Measurements from ENCODE around the gene INSL3. TPM values are rescaled to one million over a fixed set of nuclear protein-coding genes. Genes with fewer than 3 reads are reported as not detected.
A peak's percentile ranks its signal among the peaks of the same experiment; 100 is the strongest.
"Not testable (repeated sequence)": the region's sequence is repeated elsewhere in the genome, so short reads cannot be mapped to it uniquely, and the experiment has no call there.

Gene INSL3
- total RNA-seq, 1 experiment from 2014 or later: not detected

GRCh38 chr19:17778251-17778967 is 42.9 kb downstream of the INSL3 start:
- DNase-seq: peak; percentile 47
- H3K4me3 ChIP-seq: no peak overlapping the region

GRCh38 chr19:17777840-17778239 is 43.5 kb downstream of the INSL3 start:
- H3K36me3 ChIP-seq, H3K4me3 ChIP-seq, H3K27me3 ChIP-seq, DNase-seq, H3K9me3 ChIP-seq: not testable (repeated sequence)

More at GRCh38 chr19:17778251-17778967, 42.9 kb downstream of the INSL3 start:
- Histone ChIP-seq H3K36me3 (no peaks in the 10 kb centered on the region), H3K9me3 (no peaks in the 10 kb centered on the region), H3K27me3 (no peaks in the 10 kb centered on the region; the same call in 1 of the 2 replicates)

GRCh38 chr19:17775991-17776803 is 45.1 kb downstream of the INSL3 start:
- H3K4me3 ChIP-seq: no peak overlapping the region
- H3K27me3 ChIP-seq: no peaks in the 10 kb centered on the region; the same call in 1 of the 2 replicates
- DNase-seq: no peak
- H3K9me3 ChIP-seq: no peaks in the 10 kb centered on the region
- H3K36me3 ChIP-seq: no peaks in the 10 kb centered on the region

- Histone ChIP-seq H3K9me3 (no peaks in the 10 kb centered on the region), H3K4me3 (no peak overlapping the region), H3K27me3 (no peaks in the 10 kb centered on the region; the same call in 1 of the 2 replicates), H3K36me3 (no peaks in the 10 kb centered on the region)
- DNase-seq: peak; percentile 42
Observed at GRCh38 chr19:17775245-17775927, 45.9 kb downstream of the INSL3 start.

GRCh38 chr19:17772172-17772571 is 49.1 kb downstream of the INSL3 start:
- Histone ChIP-seq H3K36me3 (no peaks in the 10 kb centered on the region), H3K27me3 (no peaks in the 10 kb centered on the region; the same call in 1 of the 2 replicates), H3K4me3 (no peak overlapping the region), H3K9me3 (no peaks in the 10 kb centered on the region)
- DNase-seq: no peak

GRCh38 chr19:17770613-17771012 is 50.7 kb downstream of the INSL3 start:
- DNase-seq: no peak
- Histone ChIP-seq H3K27me3 (no peaks in the 10 kb centered on the region; the same call in 1 of the 2 replicates), H3K4me3 (no peak overlapping the region), H3K36me3 (no peaks in the 10 kb centered on the region), H3K9me3 (no peaks in the 10 kb centered on the region)

- Histone ChIP-seq H3K36me3 (no peaks in the 10 kb centered on the region), H3K4me3 (no peak overlapping the region), H3K27me3 (no peaks in the 10 kb centered on the region), H3K9me3 (no peaks in the 10 kb centered on the region)
- DNase-seq: no peak
Observed at GRCh38 chr19:17767559-17767958, 53.8 kb downstream of the INSL3 start.

- no peaks in the 10 kb centered on the region for H3K27me3 ChIP-seq
- peak; percentile 83 for DNase-seq
- no peaks in the 10 kb centered on the region for H3K36me3 ChIP-seq
- peak overlapping the region; percentile 26; the same call in 1 of the 2 replicates for H3K4me3 ChIP-seq
- no peaks in the 10 kb centered on the region for H3K9me3 ChIP-seq
Observed at GRCh38 chr19:17766543-17767131, 54.7 kb downstream of the INSL3 start.

Other genes with a start within 250 kb of the INSL3 start
- 0.10 TPM in 1 of 2 replicates, not detected in the other for gene UNC13A, start 133.2 kb downstream of the INSL3 start, total RNA-seq (2014; rRNA removed; shearing (Covaris generic); ENCODE audit: low replicate concordance)
- gene MAP1S, start 102.0 kb downstream of the INSL3 start, total RNA-seq (2014; rRNA removed; shearing (Covaris generic); ENCODE audit: low replicate concordance): 23.3 and 50.0 TPM in 2 replicates
- gene FCHO1, start 70.0 kb downstream of the INSL3 start, total RNA-seq (2014; rRNA removed; shearing (Covaris generic); ENCODE audit: low replicate concordance): 0.82 TPM in 1 of 2 replicates, not detected in the other
- gene B3GNT3, start 26.4 kb downstream of the INSL3 start, total RNA-seq (2014; rRNA removed; shearing (Covaris generic); ENCODE audit: low replicate concordance): not detected in 2 replicates
- gene JAK3, start 26.5 kb upstream of the INSL3 start, total RNA-seq (2014; rRNA removed; shearing (Covaris generic); ENCODE audit: low replicate concordance): not detected in 2 replicates
- gene RPL18A, start 38.4 kb upstream of the INSL3 start, total RNA-seq (2014; rRNA removed; shearing (Covaris generic); ENCODE audit: low replicate concordance): 766 and 1,556 TPM in 2 replicates
- gene SLC5A5, start 50.4 kb upstream of the INSL3 start, total RNA-seq (2014; rRNA removed; shearing (Covaris generic); ENCODE audit: low replicate concordance): not detected in 2 replicates
- gene CCDC124, start 111.5 kb upstream of the INSL3 start, total RNA-seq (2014; rRNA removed; shearing (Covaris generic); ENCODE audit: low replicate concordance): 228 and 241 TPM in 2 replicates
- not detected in 2 replicates for gene KCNN1, start 145.6 kb upstream of the INSL3 start, total RNA-seq (2014; rRNA removed; shearing (Covaris generic); ENCODE audit: low replicate concordance)
- gene ARRDC2, start 186.7 kb upstream of the INSL3 start, total RNA-seq (2014; rRNA removed; shearing (Covaris generic); ENCODE audit: low replicate concordance): 13.4 and 20.5 TPM in 2 replicates

Data from MG63 (cell line).